CD14-positive monocyte (primary cell): ENCODE results near the gene CDK6. TPM values are rescaled to one million over a fixed set of nuclear protein-coding genes. Genes with fewer than 3 reads are reported as not detected.

Experiments used
- DNase-seq, 3 donors: peaks; one replicate each; pipeline ENCODE4 v3.0.0-alpha.2; 2011 to 2022
- H2AFZ ChIP-seq: 2 replicates; pipeline ENCODE4 v1.6.0; 2012; ENCODE audit warnings: mild to moderate bottlenecking, low read depth, low read length, inconsistent platforms; ENCODE audit not compliant: insufficient read depth, poor library complexity, severe bottlenecking
- H3K27ac ChIP-seq, 2 donors: 1 replicate in 1 of 2; 2 replicates in 1 of 2; pipeline ENCODE4 v1.5.1; 2012 to 2013; ENCODE audit warnings: low read length in 2 of 2, control low read depth in 1 of 2, inconsistent platforms in 1 of 2, low read depth in 1 of 2, mild to moderate bottlenecking in 1 of 2
- H3K27me3 ChIP-seq, 2 donors: one replicate each; pipeline versions ENCODE4 v1.6.0 to v1.6.1; 2011 to 2013; ENCODE audit warnings: low read length in 2 of 2; ENCODE audit not compliant: control insufficient read depth in 2 of 2, insufficient read depth in 2 of 2
- H3K36me3 ChIP-seq, 2 donors: replicated peaks in 1 of 2; 1 replicate in 1 of 2; 2 replicates in 1 of 2; pipeline versions ENCODE4 v1.5.1 to v1.6.1; 2012 to 2013; ENCODE audit warnings: low read length in 2 of 2, control low read depth in 1 of 2, inconsistent platforms in 1 of 2, mild to moderate bottlenecking in 1 of 2; ENCODE audit not compliant: insufficient read depth in 2 of 2, control insufficient read depth in 1 of 2
- H3K4me1 ChIP-seq, 2 donors: 1 replicate in 1 of 2; 2 replicates in 1 of 2; pipeline versions ENCODE4 v1.5.1 to v1.6.1; 2012 to 2013; ENCODE audit warnings: low read length in 2 of 2, control low read depth in 1 of 2, inconsistent platforms in 1 of 2, mild to moderate bottlenecking in 1 of 2, moderate library complexity in 1 of 2; ENCODE audit not compliant: insufficient read depth in 2 of 2, control insufficient read depth in 1 of 2
- H3K4me2 ChIP-seq: replicated peaks from 2 replicates; pipeline ENCODE3; 2012; ENCODE audit warnings: low read length, moderate library complexity, mild to moderate bottlenecking; ENCODE audit not compliant: poor library complexity, severe bottlenecking; ENCODE audit errors: extremely low read depth
- H3K4me3 ChIP-seq, 3 experiments: fragments of 200-600 bp in 1 of 3; sonication (generic) in 1 of 3; replicated peaks in 1 of 3; 1 replicate in 2 of 3; 2 replicates in 1 of 3; pipeline ENCODE4 v1.5.1; 2011 to 2013; ENCODE audit warnings: low read length in 3 of 3, mild to moderate bottlenecking in 3 of 3, control low read depth in 2 of 3, low read depth in 2 of 3, inconsistent platforms in 1 of 3, moderate library complexity in 1 of 3
- H3K79me2 ChIP-seq: 2 replicates; pipeline ENCODE4 v1.6.0; 2012; ENCODE audit warnings: mild to moderate bottlenecking, control low read depth, inconsistent platforms, low read length, moderate library complexity; ENCODE audit not compliant: insufficient read depth
- H3K9ac ChIP-seq: 2 replicates; pipeline ENCODE4 v1.6.0; 2017; ENCODE audit warnings: low read length, mild to moderate bottlenecking; ENCODE audit not compliant: insufficient read depth, poor library complexity, severe bottlenecking
- H3K9me3 ChIP-seq, 2 donors: replicated peaks in 1 of 2; 1 replicate in 1 of 2; 2 replicates in 1 of 2; pipeline versions ENCODE4 v1.5.1 to v1.6.1; 2012 to 2013; ENCODE audit warnings: low read length in 2 of 2, control low read depth in 1 of 2; ENCODE audit not compliant: control insufficient read depth in 1 of 2, insufficient read depth in 1 of 2
- H4K20me1 ChIP-seq: 2 replicates; pipeline ENCODE4 v1.6.0; 2012; ENCODE audit warnings: mild to moderate bottlenecking, low read length, control low read depth, moderate library complexity; ENCODE audit not compliant: insufficient read depth
- H3K27ac Mint-ChIP-seq, 7 donors: one replicate each; pipeline ENCODE4 v1.8.0; 2020; ENCODE audit warnings: mild to moderate bottlenecking in 7 of 7, mixed read lengths in 7 of 7, moderate library complexity in 6 of 7, inconsistent platforms in 2 of 7
- H3K27me3 Mint-ChIP-seq, 3 donors: one replicate each; pipeline ENCODE4 v1.8.0; 2021 to 2022; ENCODE audit warnings: low read depth in 3 of 3, mild to moderate bottlenecking in 3 of 3, mixed read lengths in 3 of 3, moderate library complexity in 3 of 3, inconsistent platforms in 1 of 3
- H3K36me3 Mint-ChIP-seq, 2 donors: one replicate each; pipeline ENCODE4 v1.8.0; 2020; ENCODE audit warnings: mixed read lengths in 2 of 2, inconsistent platforms in 1 of 2, mild to moderate bottlenecking in 1 of 2
- H3K4me1 Mint-ChIP-seq: one replicate; pipeline ENCODE4 v1.8.0; 2020; ENCODE audit warnings: mild to moderate bottlenecking, mixed read lengths
- H3K4me3 Mint-ChIP-seq, 2 donors: one replicate each; pipeline ENCODE4 v1.8.0; 2020; ENCODE audit warnings: mild to moderate bottlenecking in 2 of 2, mixed read lengths in 2 of 2, moderate library complexity in 1 of 2
- H3K9me3 Mint-ChIP-seq, 7 donors: one replicate each; pipeline ENCODE4 v1.8.0; 2020 to 2022; ENCODE audit warnings: mixed read lengths in 7 of 7, mild to moderate bottlenecking in 6 of 7, moderate library complexity in 6 of 7, inconsistent platforms in 2 of 7
- CTCF ChIP-seq: fragments of 200-600 bp; IDR thresholded peaks from one replicate; pipeline ENCODE4 v1.8.0; 2022; ENCODE audit warnings: antibody characterized with exemption, mild to moderate bottlenecking
- WGBS: methylation state at CpG from one replicate; pipeline ENCODE4 v1.1.5; 2013; ENCODE audit warnings: missing lambda C conversion rate; ENCODE audit not compliant: insufficient coverage; 5-methylcytosine and 5-hydroxymethylcytosine counted together
- intact Hi-C, 2 donors: fragments of 100-400 bp; cut with micrococcal nuclease; formaldehyde crosslinking; loops; one replicate each; pipeline versions ENCODE4 v1.15.0 to v1.15.1; 2023
- polyA plus RNA-seq, 3 donors: library from polyadenylated mRNA; depleted of rRNA in 1 of 3; unstranded in 2 of 3; stranded (reverse) in 1 of 3; fragments of 300-500 nt in 2 of 3; fragments of >200 nt in 1 of 3; fragmentation: Illumina TruSeq in 2 of 3; gene quantifications; 1 replicate in 2 of 3; 2 replicates in 1 of 3; pipeline ENCODE4 v1.2.3, GENCODE V29; 2012 to 2021

The CDK6 gene
- polyA plus RNA-seq, 3 donors: 3.4 to 4.3 (median 3.8) TPM

- TF ChIP-seq CTCF: no peak
- no peak overlapping the region for H3K9ac ChIP-seq
- peaks cover under 1 to 10% (median 5%) of the 10 kb centered on the region in 7 donors for H3K9me3 Mint-ChIP-seq
- H3K4me2 ChIP-seq: no peak overlapping the region
- no peaks in the 10 kb centered on the region for H3K4me1 ChIP-seq
- no peak overlapping the region for H3K27ac ChIP-seq
- no peak overlapping the region for H3K27ac Mint-ChIP-seq
- no peaks in the 10 kb centered on the region for H3K36me3 Mint-ChIP-seq
- no peak overlapping the region for H2AFZ ChIP-seq
- H3K4me1 Mint-ChIP-seq: peaks cover 7% of the 10 kb centered on the region
- H3K9me3 ChIP-seq: peaks cover 0 to under 1% of the 10 kb centered on the region in 2 donors
- H3K36me3 ChIP-seq: no peaks in the 10 kb centered on the region
- H4K20me1 ChIP-seq: no peaks in the 10 kb centered on the region
- DNase-seq: no peak
- no peak overlapping the region for H3K4me3 Mint-ChIP-seq
- no peaks in the 10 kb centered on the region for H3K27me3 ChIP-seq
- peaks cover 0 to 3% (median 2%) of the 10 kb centered on the region in 3 donors for H3K27me3 Mint-ChIP-seq
- intact Hi-C loops: no loop called here
- no CpG with 5 or more reads among the region's 1 CpG for WGBS
- no peaks in the 10 kb centered on the region for H3K79me2 ChIP-seq
- H3K4me3 ChIP-seq: no peak overlapping the region
Measured at GRCh38 chr7:92874567-92874966, 38.2 kb upstream of the CDK6 start.

GRCh38 chr7:92873776-92874175, 37.4 kb upstream of the CDK6 start:
- no peak for TF ChIP-seq CTCF

More at GRCh38 chr7:92873776-92874175, 37.4 kb upstream of the CDK6 start:
- peaks cover 2 to 8% of the 10 kb centered on the region in 2 donors for H3K9me3 ChIP-seq
- no peaks in the 10 kb centered on the region for H4K20me1 ChIP-seq
- peaks cover 4 to 12% (median 10%) of the 10 kb centered on the region in 7 donors for H3K9me3 Mint-ChIP-seq
- DNase-seq: no peak
- no peaks in the 10 kb centered on the region for H3K27me3 ChIP-seq
- no CpG with 5 or more reads among the region's 2 CpGs for WGBS
- intact Hi-C loops: no loop called here
- peaks cover 7% of the 10 kb centered on the region for H3K4me1 Mint-ChIP-seq
- no peak overlapping the region for H2AFZ ChIP-seq
- H3K27ac Mint-ChIP-seq: no peak overlapping the region
- H3K27ac ChIP-seq: no peak overlapping the region
- H3K27me3 Mint-ChIP-seq: peaks cover 0 to 3% (median 2%) of the 10 kb centered on the region in 3 donors
- H3K79me2 ChIP-seq: no peaks in the 10 kb centered on the region
- no peak overlapping the region for H3K9ac ChIP-seq
- H3K4me2 ChIP-seq: no peak overlapping the region
- no peak overlapping the region for H3K4me3 Mint-ChIP-seq
- no peaks in the 10 kb centered on the region for H3K36me3 Mint-ChIP-seq
- no peak overlapping the region for H3K4me3 ChIP-seq
- H3K4me1 ChIP-seq: no peaks in the 10 kb centered on the region
- H3K36me3 ChIP-seq: no peaks in the 10 kb centered on the region
